ENCODE data around the gene KIF22. TPM values are rescaled to one million over a fixed set of nuclear protein-coding genes. Genes with fewer than 3 reads are reported as not detected.

The KIF22 gene
- total RNA-seq (2021; ENCODE audit: unreplicated experiment) (155 TPM), Bru-seq, nascent RNA (percentile 85 among the genes with signal in this experiment), BruChase-seq, experiment 1, labeled RNA remaining after a 6-hour chase (percentile 92 among the genes with signal in this experiment), BruChase-seq, experiment 2, labeled RNA remaining after a 2-hour chase (percentile 89 among the genes with signal in this experiment)
- 141 and 166 TPM in 2 replicates for polyA plus RNA-seq (2012)
- long read RNA-seq, transcript KIF22-201 (14 exons, 2,113 nt): major isoform, 285 of 459 reads
- long read RNA-seq, partial matches to known transcripts: 102 of 459 reads
- long read RNA-seq, other reads (novel, unspliced or antisense): 72 of 459 reads

DNA sequence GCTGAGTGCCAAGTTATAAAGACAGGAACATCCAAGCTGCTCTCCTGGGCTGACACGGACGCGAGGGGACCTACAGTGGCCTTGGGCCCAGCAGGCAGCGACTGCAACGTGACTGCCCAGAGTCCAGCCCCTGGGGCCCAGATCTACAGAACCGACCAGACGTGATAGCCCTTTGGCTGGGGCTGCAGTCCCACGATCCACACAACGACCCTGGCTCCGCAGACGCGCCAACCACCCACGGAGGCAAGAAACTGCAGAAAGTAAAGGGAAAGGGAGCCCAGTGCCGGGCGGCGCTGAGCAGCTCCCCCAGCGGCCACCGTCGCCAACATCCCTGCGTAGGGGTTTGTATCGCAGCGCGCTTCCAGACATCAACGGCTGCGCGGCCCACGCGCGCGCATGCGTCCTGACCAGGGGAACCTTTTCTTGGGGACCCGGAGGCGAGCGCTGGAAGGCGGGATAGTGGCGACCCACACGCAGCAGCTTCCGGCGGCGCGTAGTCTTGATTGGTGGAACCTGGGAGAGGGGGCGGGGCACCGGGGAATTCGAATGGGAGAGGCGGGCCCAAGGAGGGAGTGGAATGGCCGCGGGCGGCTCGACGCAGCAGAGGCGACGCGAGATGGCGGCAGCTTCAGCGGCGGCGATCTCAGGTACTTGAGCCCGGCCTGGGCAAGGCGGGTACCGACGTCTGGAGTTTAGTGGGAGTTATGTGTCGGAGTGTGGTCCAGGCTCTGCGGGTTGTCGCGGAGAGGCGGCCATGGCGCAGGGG lies at the start of gene KIF22:
Gene KIF22, plus strand, starts transcription at position 569 of the 766 bp plus-strand sequence. Its CDS starts 9 bp downstream, at position 578.
- POLR2A ChIA-PET: interaction anchor here (0.8 to 2.1 kb wide), 10 partner anchors 8 to 30 kb away, joined by 3 to 10 read pairs (median 4); partner anchors contain the start of genes MVP and PAGR1
- TF ChIP-seq RAD21 (IDR thresholded peaks at IDR 0.05; ENCODE audit: low read depth): 0 out of 2 replicates have a peak, but pooled peaks have one; percentile 14
- TF ChIP-seq REST (IDR thresholded peaks at IDR 0.05; ENCODE audit: low read depth): no peak
- TF ChIP-seq EZH2 (IDR thresholded peaks at IDR 0.05): no peak
- no peak for TF ChIP-seq FOSL1 (IDR thresholded peaks at IDR 0.05; ENCODE audit: low read depth)
- peak; percentile 89 for TF ChIP-seq EGR1 (IDR thresholded peaks at IDR 0.05; ENCODE audit: low read depth)
- TF ChIP-seq, protein P1, sequence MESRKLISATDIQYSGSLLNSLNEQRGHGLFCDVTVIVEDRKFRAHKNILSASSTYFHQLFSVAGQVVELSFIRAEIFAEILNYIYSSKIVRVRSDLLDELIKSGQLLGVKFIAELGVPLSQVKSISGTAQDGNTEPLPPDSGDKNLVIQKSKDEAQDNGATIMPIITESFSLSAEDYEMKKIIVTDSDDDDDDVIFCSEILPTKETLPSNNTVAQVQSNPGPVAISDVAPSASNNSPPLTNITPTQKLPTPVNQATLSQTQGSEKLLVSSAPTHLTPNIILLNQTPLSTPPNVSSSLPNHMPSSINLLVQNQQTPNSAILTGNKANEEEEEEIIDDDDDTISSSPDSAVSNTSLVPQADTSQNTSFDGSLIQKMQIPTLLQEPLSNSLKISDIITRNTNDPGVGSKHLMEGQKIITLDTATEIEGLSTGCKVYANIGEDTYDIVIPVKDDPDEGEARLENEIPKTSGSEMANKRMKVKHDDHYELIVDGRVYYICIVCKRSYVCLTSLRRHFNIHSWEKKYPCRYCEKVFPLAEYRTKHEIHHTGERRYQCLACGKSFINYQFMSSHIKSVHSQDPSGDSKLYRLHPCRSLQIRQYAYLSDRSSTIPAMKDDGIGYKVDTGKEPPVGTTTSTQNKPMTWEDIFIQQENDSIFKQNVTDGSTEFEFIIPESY (IDR thresholded peaks at IDR 0.05; ENCODE audit: extremely low read depth, insufficient replicate concordance, low read length): no peak
- no peak for TF ChIP-seq JUND (IDR thresholded peaks at IDR 0.05)
- peak; percentile 83 for TF ChIP-seq ZFX (IDR thresholded peaks at IDR 0.05)
- no peak for TF ChIP-seq ELF1 (IDR thresholded peaks at IDR 0.05; ENCODE audit: borderline replicate concordance, low read depth)
- TF ChIP-seq, protein P2, sequence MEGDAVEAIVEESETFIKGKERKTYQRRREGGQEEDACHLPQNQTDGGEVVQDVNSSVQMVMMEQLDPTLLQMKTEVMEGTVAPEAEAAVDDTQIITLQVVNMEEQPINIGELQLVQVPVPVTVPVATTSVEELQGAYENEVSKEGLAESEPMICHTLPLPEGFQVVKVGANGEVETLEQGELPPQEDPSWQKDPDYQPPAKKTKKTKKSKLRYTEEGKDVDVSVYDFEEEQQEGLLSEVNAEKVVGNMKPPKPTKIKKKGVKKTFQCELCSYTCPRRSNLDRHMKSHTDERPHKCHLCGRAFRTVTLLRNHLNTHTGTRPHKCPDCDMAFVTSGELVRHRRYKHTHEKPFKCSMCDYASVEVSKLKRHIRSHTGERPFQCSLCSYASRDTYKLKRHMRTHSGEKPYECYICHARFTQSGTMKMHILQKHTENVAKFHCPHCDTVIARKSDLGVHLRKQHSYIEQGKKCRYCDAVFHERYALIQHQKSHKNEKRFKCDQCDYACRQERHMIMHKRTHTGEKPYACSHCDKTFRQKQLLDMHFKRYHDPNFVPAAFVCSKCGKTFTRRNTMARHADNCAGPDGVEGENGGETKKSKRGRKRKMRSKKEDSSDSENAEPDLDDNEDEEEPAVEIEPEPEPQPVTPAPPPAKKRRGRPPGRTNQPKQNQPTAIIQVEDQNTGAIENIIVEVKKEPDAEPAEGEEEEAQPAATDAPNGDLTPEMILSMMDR (IDR thresholded peaks at IDR 0.05 in 2 of 3, conservative IDR thresholded peaks at IDR 0.05 in 1 of 3; ENCODE audit: borderline replicate concordance in 1 of 3, insufficient read depth in 1 of 3, low read depth in 2 of 3, low read length in 2 of 3): peak; percentile 13 to 66 (median 62); a peak in 5 of 6 replicates
- peak; percentile 77 for TF ChIP-seq POLR2A (IDR thresholded peaks at IDR 0.05; ENCODE audit: borderline replicate concordance, extremely low read depth, insufficient read depth, insufficient read length)
- TF ChIP-seq MAX (IDR thresholded peaks at IDR 0.05): peak; percentile 88
- no peak for TF ChIP-seq ZNF274 (IDR thresholded peaks at IDR 0.05; ENCODE audit: low read depth, low read length)
- TF ChIP-seq CBX3 (IDR thresholded peaks at IDR 0.05; ENCODE audit: low read depth): peak; percentile 23; the same call in 1 of the 2 replicates
- TF ChIP-seq SP1 (IDR thresholded peaks at IDR 0.05; ENCODE audit: low read depth): peak; percentile 91
- TF ChIP-seq YY1 (IDR thresholded peaks at IDR 0.05; ENCODE audit: extremely low read depth, insufficient replicate concordance, low read depth, low read length): peak; percentile 90
- no peak for TF ChIP-seq CEBPB (IDR thresholded peaks at IDR 0.05; ENCODE audit: low read depth)

More for the DNA sequence above, at the start of gene KIF22:
- no peaks in the 10 kb centered on the region for H3K27me3 ChIP-seq (ENCODE audit: insufficient read depth, low read length)
- H2AFZ ChIP-seq (ENCODE audit: low read depth, low read length, poor library complexity, severe bottlenecking): no peak within 1 kb of the TSS
- DNase-seq (ENCODE audit: low read depth, low spot score) (peak; percentile 96), ATAC-seq (peak; percentile 95)
- H4K20me1 ChIP-seq (ENCODE audit: insufficient read depth): no peaks in the 10 kb centered on the region
- BruUV-seq (replicated peaks): TSS peak; percentile 99
- H3K9me2 ChIP-seq (ENCODE audit: insufficient read depth): no peaks in the 10 kb centered on the region
- peak within 1 kb of the TSS; percentile 90 to 99 for H3K4me3 ChIP-seq (replicated peaks in 1 of 2; ENCODE audit: low read depth in 1 of 2, low read length in 2 of 2)
- peak within 1 kb of the TSS; percentile 91 for H3K4me2 ChIP-seq (ENCODE audit: low read length)
- CTCF ChIA-PET: interaction anchor here (0.5 to 1.6 kb wide), 11 partner anchors 10 to 90 kb away, joined by 3 to 14 read pairs (median 4); partner anchors contain the start of gene PAGR1
- H3K4me1 ChIP-seq (ENCODE audit: control insufficient read depth in 1 of 2, insufficient read depth in 2 of 2, low read length in 2 of 2): peaks cover 13 to 21% of the 10 kb centered on the region in 2 experiments
- RAD21 ChIA-PET (ENCODE audit: low non-redundant PET in 1 of 2, low total read pairs in 2 of 2, uncharacterized antibody in 2 of 2, unreplicated experiment in 2 of 2): interaction anchor here (1.3 to 1.6 kb wide), 2 partner anchors 14 to 90 kb away, joined by 3 read pairs; no protein-coding TSS in a partner anchor
- intact Hi-C loops (cut with micrococcal nuclease): loop anchor here (2.0 kb wide), 1 partner anchor 14 kb away; no protein-coding TSS in a partner anchor
- peak within 1 kb of the TSS; percentile 80 for H3K27ac ChIP-seq (ENCODE audit: low read depth, low read length)
- peaks cover 0 to 8% of the 10 kb centered on the region in 2 experiments; a peak in 1 of 4 replicates for H3K36me3 ChIP-seq (ENCODE audit: control insufficient read depth in 1 of 2, insufficient read depth in 2 of 2, low read length in 2 of 2)
- peaks cover 48% of the 10 kb centered on the region for H3K79me2 ChIP-seq (ENCODE audit: insufficient read depth, low read length)
- H3K9me3 ChIP-seq (ENCODE audit: control insufficient read depth in 1 of 2, insufficient read depth in 1 of 2, low read depth in 1 of 2, low read length in 2 of 2): no peaks in the 10 kb centered on the region
- H3K9ac ChIP-seq (ENCODE audit: low read length): peak within 1 kb of the TSS; percentile 99
